GM12891 (cell line): Measurements from ENCODE around the gene FPGS.
A peak's percentile ranks its signal among the peaks of the same experiment; 100 is the strongest.

Experiments used
- DNase-seq: peaks from one replicate; pipeline ENCODE4 v3.0.0; 2011; ENCODE audit warnings: low spot score; ENCODE audit not compliant: insufficient read length
- FAIRE-seq: peaks from 2 replicates; lab custom pipeline; 2011; peaks lifted over from hg19 to GRCh38; lab: Jason Lieb, UNC
- PAX5 ChIP-seq: IDR thresholded peaks from 2 replicates; pipeline ENCODE4 v1.6.1; 2011; ENCODE audit warnings: low read length, moderate library complexity, mild to moderate bottlenecking; ENCODE audit not compliant: insufficient read depth, severe bottlenecking
- POLR2A ChIP-seq: IDR thresholded peaks from 2 replicates; pipeline ENCODE4 v1.6.1; 2011; ENCODE audit warnings: low read depth, low read length, control low read depth
- POLR2AphosphoS5 ChIP-seq: IDR thresholded peaks from 2 replicates; pipeline ENCODE4 v1.6.1; 2011; ENCODE audit warnings: low read depth, low read length, control low read depth
- POU2F2 ChIP-seq: IDR thresholded peaks from 2 replicates; pipeline ENCODE4 v1.6.1; 2011; ENCODE audit warnings: low read depth, mild to moderate bottlenecking, control low read depth, low read length, moderate library complexity
- SPI1 ChIP-seq: IDR thresholded peaks from 2 replicates; pipeline ENCODE4 v1.6.1; 2011; ENCODE audit warnings: low read depth, low read length, control low read depth
- TAF1 ChIP-seq: IDR thresholded peaks from 2 replicates; pipeline ENCODE4 v1.6.1; 2011; ENCODE audit warnings: low read depth, low read length, control low read depth

FPGS gene

GRCh38 chr9:127856094-127856728, 53.5 kb downstream of the FPGS start:
- no peak for TF ChIP-seq PAX5
- no peak for TF ChIP-seq TAF1
- no peak for TF ChIP-seq POLR2AphosphoS5
- FAIRE-seq: no peak
- no peak for DNase-seq

- FAIRE-seq (no peak), DNase-seq (no peak)
- TF ChIP-seq POU2F2 (no peak), POLR2A (no peak), POLR2AphosphoS5 (no peak), TAF1 (no peak), SPI1 (no peak), PAX5 (no peak)
Measured at GRCh38 chr9:127856729-127857116, 54.0 kb downstream of the FPGS start.

GRCh38 chr9:127857278-127857677, 54.6 kb downstream of the FPGS start:
- TF ChIP-seq PAX5: no peak
- TF ChIP-seq TAF1: no peak
- no peak for TF ChIP-seq SPI1
- TF ChIP-seq POLR2A: no peak
- TF ChIP-seq POLR2AphosphoS5: no peak
- TF ChIP-seq POU2F2: no peak
- DNase-seq (no peak), FAIRE-seq (no peak)

GRCh38 chr9:127858041-127858512, 55.4 kb downstream of the FPGS start:
- no peak for FAIRE-seq
- DNase-seq: no peak
- TF ChIP-seq TAF1 (no peak), POU2F2 (no peak), POLR2A (no peak), SPI1 (no peak), PAX5 (no peak), POLR2AphosphoS5 (no peak)

GRCh38 chr9:127860260-127860659, 57.6 kb downstream of the FPGS start:
- FAIRE-seq: no peak
- DNase-seq: no peak
- TF ChIP-seq POU2F2 (no peak), PAX5 (no peak)

- FAIRE-seq: no peak
- TF ChIP-seq POLR2AphosphoS5 (no peak), POU2F2 (no peak), SPI1 (no peak)
- DNase-seq: no peak
Measured at GRCh38 chr9:127860779-127861178, 58.1 kb downstream of the FPGS start.

GRCh38 chr9:127862075-127863011, 59.7 kb downstream of the FPGS start:
- FAIRE-seq: no peak
- no peak for DNase-seq
- TF ChIP-seq SPI1 (peak; percentile 18; the same call in 1 of the 2 replicates), POLR2AphosphoS5 (no peak)

GRCh38 chr9:127863191-127863621, 60.5 kb downstream of the FPGS start:
- TF ChIP-seq POLR2AphosphoS5 (no peak), PAX5 (no peak), POLR2A (no peak), TAF1 (no peak), SPI1 (no peak)
- FAIRE-seq (no peak), DNase-seq (no peak)
